ENCODE measurements around the gene MLXIP. TPM values are rescaled to one million over a fixed set of nuclear protein-coding genes. Genes with fewer than 3 reads are reported as not detected.

The MLXIP gene
- total RNA-seq, 1 experiment from 2014 or later, result 32.4 TPM

- peak overlapping the region in 2 of 3 experiments; percentile 37 to 40; a peak in 2 of 7 replicates for H3K27ac Mint-ChIP-seq
- no peak overlapping the region for H4K5ac ChIP-seq (ENCODE audit: insufficient read length, low read depth, low read length)
- H3K27ac ChIP-seq (ENCODE audit: insufficient read length, low read depth, low read length), result no peak overlapping the region
Observed at GRCh38 chr12:122097584-122097926, 19.0 kb downstream of the MLXIP start.

More at GRCh38 chr12:122097584-122097926, 19.0 kb downstream of the MLXIP start:
- Mint-ChIP-seq H3K4me3 (no peak overlapping the region; a peak in 1 of 5 replicates), H3K4me1 (peaks cover 16 to 20% of the 10 kb centered on the region in 2 experiments), H3K9me3 (peaks cover 0 to 3% of the 10 kb centered on the region in 2 experiments; a peak in 1 of 5 replicates), H3K27me3 (ENCODE audit: low read depth) (no peaks in the 10 kb centered on the region), H3K36me3 (ENCODE audit: insufficient read depth in 1 of 3, low read depth in 3 of 3) (peaks cover 3 to 5% (median 5%) of the 10 kb centered on the region in 3 experiments; a peak in 2 of 7 replicates)
- no CpG with 5 or more reads among the region's 2 CpGs for WGBS (ENCODE audit: extremely low coverage, insufficient read length, low lambda C conversion rate)
- Histone ChIP-seq H2BK20ac (ENCODE audit: low read depth, low read length, poor library complexity, severe bottlenecking) (no peak overlapping the region), H3K23me2 (ENCODE audit: insufficient read length, low read depth, low read length, poor library complexity, severe bottlenecking) (peaks cover 3% of the 10 kb centered on the region), H3K4me2 (ENCODE audit: insufficient read depth, insufficient read length, low read length) (no peak overlapping the region), H3K23ac (ENCODE audit: insufficient read length, low read depth, low read length) (no peak overlapping the region), H4K8ac (replicated peaks; ENCODE audit: insufficient read length, low read depth, low read length) (no peak overlapping the region), H3K9ac (ENCODE audit: extremely low read depth, insufficient read length, low read length) (no peak overlapping the region), H3K79me1 (ENCODE audit: insufficient read depth, low read depth, low read length, poor library complexity, severe bottlenecking) (no peaks in the 10 kb centered on the region), H2BK12ac (ENCODE audit: insufficient read length, low read depth, low read length) (no peak overlapping the region), H2AK5ac (ENCODE audit: insufficient read length, low read length) (no peak overlapping the region), H3K79me2 (ENCODE audit: insufficient read depth, low read length) (peaks cover 2% of the 10 kb centered on the region; the same call in 1 of the 2 replicates), H3K9me3 (ENCODE audit: control insufficient read depth, low read depth, low read length) (no peaks in the 10 kb centered on the region), H3K4ac (ENCODE audit: low read depth, low read length) (no peak overlapping the region), H3K27me3 (ENCODE audit: insufficient read depth, low read length) (no peaks in the 10 kb centered on the region), H3K56ac (ENCODE audit: insufficient read length, low read depth, low read length) (no peak overlapping the region), H4K20me1 (ENCODE audit: control insufficient read depth, insufficient read depth, insufficient read length) (peaks cover 2% of the 10 kb centered on the region), H4K91ac (ENCODE audit: insufficient read length, low read depth, low read length) (no peak overlapping the region), H3K18ac (ENCODE audit: insufficient read length, low read depth, low read length) (no peak overlapping the region), H2BK120ac (ENCODE audit: low read depth, low read length, poor library complexity, severe bottlenecking) (no peak overlapping the region), H2BK15ac (ENCODE audit: low read depth, low read length) (no peak overlapping the region), H2BK5ac (ENCODE audit: insufficient read length, low read length) (no peak overlapping the region), H3K4me1 (ENCODE audit: insufficient read depth, low read length) (peaks cover 3% of the 10 kb centered on the region; the same call in 1 of the 2 replicates), H2AFZ (ENCODE audit: low read length) (no peak overlapping the region), H3T11ph (ENCODE audit: low read length) (no peak overlapping the region), H3K14ac (ENCODE audit: insufficient read depth, low read length) (no peak overlapping the region)
- no peak for DNase-seq
- TF ChIP-seq CTCF (conservative IDR thresholded peaks at IDR 0.05), result no peak

Measured in H9 (cell line).